RPMI7951 (cell line): ENCODE results near the gene TSC1. TPM values are rescaled to one million over a fixed set of nuclear protein-coding genes. Genes with fewer than 3 reads are reported as not detected.
A peak's percentile ranks its signal among the peaks of the same experiment; 100 is the strongest.

Source experiments
- DNase-seq: peaks from one replicate; pipeline ENCODE4 v3.0.0-alpha.2; 2012; ENCODE audit warnings: low read depth
- total RNA-seq: library from RNA; depleted of rRNA; stranded (reverse); fragments of >200 nt; shearing (Covaris generic); gene quantifications from 2 replicates; pipeline ENCODE4 v1.2.3, GENCODE V29; 2014

Gene TSC1
- total RNA-seq, 1 experiment from 2014 or later, result 20.7 TPM

- DNase-seq, result no peak
These were observed 6.9 kb downstream of the TSC1 start for GRCh38 chr9:132937463-132937901.

GRCh38 chr9:132935026-132935425, 9.4 kb downstream of the TSC1 start:
- DNase-seq, result no peak

- no peak for DNase-seq
These were observed 13.2 kb downstream of the TSC1 start for GRCh38 chr9:132931178-132931735.

- DNase-seq, result no peak
These were observed 16.7 kb downstream of the TSC1 start for GRCh38 chr9:132927704-132928103.

DNA sequence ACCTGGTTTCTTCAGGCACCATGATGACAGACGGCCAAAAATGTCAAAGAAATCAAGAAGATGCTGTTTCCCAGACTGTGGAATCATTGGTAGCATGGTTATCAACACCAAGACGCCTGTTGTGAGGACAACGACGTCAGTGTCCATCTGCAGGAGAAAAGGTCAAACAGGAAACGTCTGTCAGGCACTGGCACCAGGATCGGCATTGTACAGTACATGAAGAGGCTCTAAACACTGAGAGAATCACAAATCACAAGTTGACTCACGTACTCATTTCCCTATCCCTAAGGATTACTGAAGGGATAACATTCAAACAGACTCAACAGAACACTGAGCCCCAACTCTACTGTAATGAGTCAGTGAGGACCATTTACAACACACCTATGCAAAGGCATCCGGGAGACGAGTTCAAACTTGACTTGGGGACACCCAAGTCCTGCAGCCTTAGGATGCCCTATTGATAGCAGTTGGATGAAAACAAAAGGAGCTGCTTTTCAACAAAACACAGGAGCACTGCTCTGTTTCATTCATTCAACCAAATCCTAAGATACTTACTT, 21.0 kb downstream of the TSC1 start:
- no peak for DNase-seq

DNA sequence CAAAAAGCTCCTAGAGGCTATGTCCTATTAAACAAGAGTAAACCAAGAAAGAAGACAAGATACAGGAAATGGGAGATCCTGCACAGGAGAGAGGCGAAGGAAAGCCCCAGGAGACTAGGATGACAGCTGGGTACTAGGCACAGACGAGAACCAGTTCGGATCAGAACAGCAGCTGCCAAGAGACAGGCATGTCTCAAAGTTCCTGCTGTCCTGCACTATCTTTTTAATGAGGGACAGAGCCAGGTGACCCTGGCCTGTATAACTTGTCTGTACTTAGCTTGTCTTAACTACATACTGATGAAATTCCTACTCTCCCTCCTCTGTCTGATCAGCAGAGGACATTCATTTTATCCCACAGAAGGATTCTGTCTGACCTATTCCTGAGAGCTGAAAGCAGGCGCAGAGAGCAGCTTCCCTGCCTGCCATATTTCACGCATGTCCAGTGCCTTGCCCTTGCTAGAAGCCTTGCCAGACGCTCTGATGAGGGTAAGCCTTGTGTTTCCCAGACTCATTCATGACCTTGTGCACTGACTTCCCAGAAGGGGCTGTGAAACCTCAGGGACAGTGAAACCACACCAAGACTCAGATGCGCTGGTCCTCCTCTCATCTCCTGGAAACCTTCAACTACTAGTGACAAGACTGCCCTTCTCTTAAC, 24.7 kb downstream of the TSC1 start:
- no peak for DNase-seq

DNA sequence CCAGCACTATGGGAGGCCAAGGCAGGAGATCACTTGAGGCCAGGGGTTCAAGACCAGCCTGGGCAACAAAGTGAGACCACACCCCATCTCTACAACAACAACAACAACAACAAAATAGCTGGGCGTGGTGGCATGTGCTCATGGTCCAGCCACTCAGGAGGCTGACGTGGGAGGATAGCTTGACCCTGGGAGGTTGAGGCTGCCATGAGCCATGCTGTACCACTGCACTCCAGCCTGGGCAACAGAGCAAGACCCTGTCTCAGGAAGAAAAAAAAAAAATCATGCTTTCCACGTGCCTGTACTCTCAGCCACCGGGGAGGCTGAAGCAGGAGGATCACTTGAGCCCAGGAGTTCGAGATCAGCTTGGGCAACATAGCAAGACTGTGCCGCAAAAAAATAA, 29.5 kb downstream of the TSC1 start:
- no peak for DNase-seq

- no peak for DNase-seq
These were observed 32.3 kb downstream of the TSC1 start for GRCh38 chr9:132912131-132912530.

GRCh38 chr9:132910376-132910775, 34.0 kb downstream of the TSC1 start:
- DNase-seq, result no peak

DNA sequence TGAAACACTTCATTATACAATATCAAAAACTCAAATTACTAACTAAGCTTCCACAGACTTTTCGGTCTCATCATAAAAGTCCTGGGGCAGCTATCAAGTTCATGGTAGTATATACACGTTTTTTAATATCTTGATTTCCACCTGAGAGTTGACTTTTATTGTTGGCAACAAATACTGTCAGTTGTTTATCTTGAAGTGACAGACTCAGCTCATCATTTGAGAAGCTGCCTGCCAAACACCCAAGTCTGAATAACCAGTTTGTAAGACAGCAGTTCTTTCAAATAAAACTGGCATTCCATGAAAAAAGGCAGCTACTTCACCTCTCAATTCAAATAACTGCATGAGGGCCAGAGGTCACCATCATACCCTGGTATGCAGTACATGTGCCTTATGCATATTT, 35.1 kb downstream of the TSC1 start:
- DNase-seq, result no peak

DNA sequence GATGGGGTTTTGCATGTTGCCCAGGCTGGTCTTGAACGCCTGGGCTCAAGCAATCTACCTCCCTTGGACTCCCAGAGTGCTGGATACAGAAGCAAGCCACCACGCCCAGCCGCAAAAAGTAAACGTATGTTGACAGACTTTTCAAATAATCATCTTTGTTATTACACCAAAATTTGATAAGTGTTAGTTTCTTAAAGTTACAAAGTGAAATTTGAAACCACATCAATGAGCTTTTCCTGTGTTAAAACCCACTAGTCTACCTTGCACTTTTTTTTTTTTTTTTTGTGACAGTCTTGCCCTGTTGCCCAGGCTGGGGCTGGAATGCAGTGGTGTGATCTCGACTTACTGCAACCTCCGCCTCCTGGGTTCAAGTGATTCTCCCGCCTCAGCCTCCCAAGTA, 35.8 kb downstream of the TSC1 start:
- DNase-seq, result no peak

- no peak for DNase-seq
These were observed 38.7 kb downstream of the TSC1 start for GRCh38 chr9:132905726-132906125.

GRCh38 chr9:132903574-132904492, 40.6 kb downstream of the TSC1 start:
- DNase-seq, result no peak

DNA sequence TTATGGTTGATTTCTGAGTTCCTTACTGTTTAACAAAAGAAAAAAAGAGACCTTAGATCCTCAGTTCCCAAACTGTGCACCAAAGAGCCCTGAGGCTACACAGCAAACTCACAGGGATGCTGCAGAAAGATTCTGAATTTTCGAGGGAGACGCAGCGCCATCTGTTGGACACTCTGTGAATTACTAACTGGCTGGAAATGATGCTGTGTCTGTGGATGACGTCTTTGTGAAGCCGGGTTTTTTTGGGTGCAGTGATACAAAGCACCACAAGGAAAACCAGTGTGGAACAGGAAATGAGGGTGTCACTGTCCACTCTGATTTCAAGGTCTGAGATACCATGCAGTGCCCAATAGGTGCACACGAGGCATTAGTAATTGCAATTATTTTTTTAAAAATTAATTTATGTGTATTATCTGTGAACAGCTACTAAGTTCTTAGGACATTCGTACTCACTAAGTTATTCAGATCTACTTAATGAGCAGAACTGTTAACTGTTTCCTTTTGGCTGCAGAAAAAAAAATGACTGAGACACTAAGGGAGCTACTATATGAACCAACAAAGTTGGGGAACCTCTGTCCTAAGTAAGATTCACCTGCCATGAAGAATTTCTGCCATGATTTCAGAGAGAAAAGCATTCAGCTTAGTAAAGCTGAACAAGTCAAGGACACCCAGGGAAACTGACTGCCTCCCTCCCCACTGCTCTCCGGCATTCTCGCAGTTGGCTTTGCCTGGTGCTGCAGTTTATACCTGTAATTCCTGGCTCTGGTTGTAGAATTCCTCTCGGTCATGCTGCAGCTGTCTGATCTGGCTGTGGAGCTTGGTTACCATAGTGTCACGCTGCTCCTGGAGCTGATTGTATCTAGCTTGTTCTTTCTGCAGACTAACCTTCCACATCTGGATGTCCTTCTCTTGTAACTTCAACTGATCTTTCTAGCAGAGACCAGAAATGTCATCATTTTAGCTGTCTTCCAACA, 42.3 kb downstream of the TSC1 start:
- DNase-seq, result peak; percentile 72

- no peak for DNase-seq
These were observed 46.4 kb downstream of the TSC1 start for GRCh38 chr9:132898051-132898450.

DNA sequence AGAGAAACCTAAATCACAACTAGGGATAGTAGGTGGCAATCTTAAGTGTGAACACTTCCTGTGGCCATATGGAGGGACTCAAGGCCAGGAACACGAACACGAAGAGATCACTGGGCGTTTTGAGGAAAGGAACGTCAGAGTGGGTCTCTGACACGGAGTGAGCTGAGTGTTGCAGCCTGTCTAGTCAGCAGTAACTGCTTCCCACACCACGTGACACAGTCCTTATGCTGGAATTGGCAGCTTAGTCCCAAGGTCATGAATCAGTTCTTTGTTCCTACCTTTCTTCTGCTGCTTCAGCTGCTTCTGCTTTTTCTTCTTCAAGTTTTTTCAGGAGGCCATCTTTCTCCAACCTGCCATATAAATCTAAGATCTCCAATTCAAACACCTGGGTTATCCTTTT, 47.5 kb downstream of the TSC1 start:
- DNase-seq, result no peak

DNA sequence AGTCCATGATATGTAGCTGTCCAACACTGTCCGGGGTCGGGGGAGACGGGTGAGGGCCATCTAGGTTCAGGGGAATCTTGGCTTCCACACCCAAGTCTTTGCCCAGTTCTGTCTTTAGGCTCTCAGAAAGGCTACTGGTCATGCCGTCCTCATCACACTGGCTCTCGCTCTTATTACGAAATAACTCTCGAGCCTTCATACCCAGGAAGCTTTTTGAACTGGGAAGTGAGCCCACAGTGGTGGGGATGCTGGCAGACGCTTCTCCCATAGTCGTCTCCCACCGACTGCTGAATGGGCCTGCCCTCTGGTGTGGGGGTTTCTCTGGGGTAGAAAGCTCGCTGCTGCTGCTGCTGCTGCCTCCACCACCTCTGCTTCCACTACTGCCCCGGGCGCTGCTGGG, 48.2 kb downstream of the TSC1 start:
- no peak for DNase-seq

DNA sequence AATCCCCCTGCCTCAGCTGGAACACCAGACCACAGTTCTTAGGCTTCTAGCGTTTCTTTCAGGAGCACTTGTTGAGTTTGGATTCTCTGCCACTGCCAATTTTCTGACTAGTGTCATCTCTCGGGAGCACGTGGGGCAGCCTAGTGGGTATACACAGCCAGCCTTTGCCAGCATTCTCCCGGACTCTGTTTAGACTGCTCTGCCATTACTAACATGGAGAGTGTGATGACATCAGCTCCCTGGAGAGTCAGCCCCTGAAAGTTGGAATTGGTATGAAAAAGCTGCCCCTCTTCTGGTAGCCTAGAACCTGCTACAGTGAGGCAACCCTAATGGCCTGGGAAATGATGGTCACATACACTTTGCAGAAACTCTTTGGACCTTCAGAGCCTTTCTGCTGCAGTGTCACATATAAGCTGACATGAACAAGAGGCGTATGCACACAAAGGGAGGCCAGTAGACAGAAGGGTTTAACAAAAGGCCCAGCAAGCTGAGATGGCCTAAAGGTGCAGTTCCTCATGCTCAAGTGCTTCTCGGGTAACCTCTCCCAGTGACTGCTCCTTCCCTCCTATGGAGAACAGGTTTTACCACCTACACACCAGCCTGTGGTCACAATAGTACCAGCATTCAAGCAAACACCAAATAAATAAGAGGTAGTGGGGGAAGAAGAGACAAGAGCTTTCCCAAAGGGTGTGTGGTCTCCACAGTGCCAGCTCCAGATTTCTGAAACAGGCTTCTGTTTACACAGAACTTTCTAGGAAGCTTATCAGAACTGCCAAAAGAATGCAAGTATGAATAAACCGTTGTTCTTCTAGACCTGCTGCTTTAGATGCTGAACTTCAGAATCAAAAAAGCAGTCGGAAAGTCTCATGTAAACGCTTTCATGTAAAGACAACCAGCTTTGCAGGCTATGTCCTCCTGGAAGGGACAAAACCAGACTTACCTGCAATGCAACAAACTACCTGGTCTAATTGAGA, 49.3 kb downstream of the TSC1 start:
- no peak for DNase-seq

DNA sequence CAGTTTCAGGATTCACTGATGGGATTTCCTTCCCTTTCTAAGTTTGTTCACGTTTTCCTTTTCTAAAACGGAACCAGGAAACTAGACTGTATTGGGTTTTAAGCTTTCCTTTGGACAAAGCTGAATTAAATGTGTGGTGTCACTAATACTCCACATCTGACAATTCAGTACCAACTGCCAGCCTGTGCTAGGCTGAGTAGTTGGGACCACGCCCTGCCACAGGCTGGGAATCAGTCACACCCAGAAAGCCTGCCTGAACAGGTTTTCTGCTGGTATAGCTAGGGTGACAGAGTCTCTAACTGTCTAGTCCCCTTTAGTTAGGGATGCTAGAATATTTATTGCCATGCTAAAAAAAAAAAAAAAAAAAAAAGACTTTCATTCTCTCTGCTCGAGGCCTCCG, 50.1 kb downstream of the TSC1 start:
- no peak for DNase-seq

- DNase-seq, result no peak
These were observed 52.0 kb downstream of the TSC1 start for GRCh38 chr9:132892400-132892799.
